Islet precursor cell (in vitro differentiated cells): ENCODE results near the gene RAB26.
A peak's percentile ranks its signal among the peaks of the same experiment; 100 is the strongest.

Experiments
- DNase-seq: peaks from one replicate; pipeline ENCODE4 v3.0.0-alpha.2; 2018

Gene RAB26

DNA sequence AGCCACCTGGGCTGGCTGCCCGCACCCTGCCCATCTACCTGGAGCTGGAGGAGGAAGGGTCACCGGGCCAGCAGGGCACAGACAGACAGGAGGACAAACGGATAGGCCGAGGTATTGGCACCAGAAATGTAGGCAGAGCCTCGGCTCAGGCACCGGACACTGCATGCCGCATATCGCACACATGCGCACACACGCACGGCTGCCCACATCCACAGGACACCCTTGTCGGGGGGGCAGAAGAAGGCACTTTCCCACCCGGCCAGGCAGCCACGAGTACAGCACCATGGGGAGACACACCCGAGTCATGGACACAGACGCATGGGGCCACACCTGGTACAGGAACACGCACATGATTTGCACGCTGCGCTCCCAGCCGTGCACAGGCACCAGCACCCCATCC, 33.5 kb downstream of the RAB26 start:
- DNase-seq: no peak

DNA sequence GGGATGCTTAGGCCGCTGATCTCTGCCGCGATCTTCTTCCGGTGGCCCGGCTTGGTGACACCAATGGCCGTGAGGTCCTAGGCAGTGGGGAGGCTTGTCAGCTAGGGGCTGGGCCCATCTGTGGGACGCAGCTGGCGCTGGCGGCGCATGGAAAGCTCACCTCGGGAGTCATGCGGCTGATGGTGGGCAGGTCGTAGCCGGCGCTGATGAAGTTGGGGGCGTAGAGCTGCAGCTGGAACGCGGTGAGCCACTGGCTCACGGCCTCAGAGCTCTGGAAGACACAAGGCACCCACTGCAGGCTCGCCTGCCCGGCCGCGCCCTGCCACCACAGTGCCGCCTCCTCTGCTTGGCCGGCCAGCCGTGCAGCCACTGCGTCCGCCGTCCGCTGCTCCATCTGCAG, 35.2 kb downstream of the RAB26 start:
- DNase-seq: no peak

- no peak for DNase-seq
These were observed 35.9 kb downstream of the RAB26 start for GRCh38 chr16:2184346-2184745.

GRCh38 chr16:2184962-2185361, 36.5 kb downstream of the RAB26 start:
- no peak for DNase-seq

DNA sequence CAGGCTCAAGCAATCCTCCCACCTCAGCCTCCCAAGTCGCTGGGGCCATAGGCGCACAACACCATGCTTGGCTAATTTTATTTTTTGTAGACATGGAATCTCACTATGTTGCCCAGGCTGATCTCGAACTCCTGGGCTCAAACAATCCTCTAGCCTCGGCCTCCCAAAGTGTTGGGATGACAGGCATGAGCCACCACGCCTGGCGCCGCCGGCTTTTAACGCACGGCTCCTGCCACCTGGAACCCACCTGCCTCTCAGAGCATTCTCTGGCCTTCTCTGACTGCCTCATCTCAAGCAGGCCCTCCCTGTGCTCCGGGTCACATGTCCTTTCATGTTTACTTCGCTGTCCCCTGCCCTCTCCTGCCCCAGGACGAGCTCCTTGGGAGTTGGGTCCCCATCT, 37.6 kb downstream of the RAB26 start:
- no peak for DNase-seq

- DNase-seq: no peak
These were observed 38.1 kb downstream of the RAB26 start for GRCh38 chr16:2186505-2186904.

DNA sequence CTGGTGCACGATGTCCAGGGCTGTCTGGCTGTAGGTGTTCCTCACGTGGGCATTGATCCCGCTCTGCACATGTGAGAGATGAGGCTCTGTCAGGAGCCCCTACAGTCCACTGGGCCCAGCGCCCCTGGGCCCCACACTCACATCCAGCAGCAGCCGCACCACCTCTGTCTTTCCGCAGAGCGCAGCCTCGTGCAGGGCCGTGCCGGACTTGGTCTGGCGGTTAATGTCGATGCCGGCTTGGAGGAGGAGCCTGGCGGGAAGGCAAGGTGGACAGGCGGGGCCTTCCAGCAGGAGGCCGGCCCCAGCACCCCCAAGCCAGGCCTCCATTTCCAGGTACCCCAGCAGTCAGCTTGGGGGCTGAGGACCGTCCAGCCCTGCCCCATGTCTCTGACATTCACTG, 38.8 kb downstream of the RAB26 start:
- DNase-seq: no peak

- DNase-seq: no peak
These were observed 40.0 kb downstream of the RAB26 start for GRCh38 chr16:2188395-2188794.

GRCh38 chr16:2189252-2189893, 40.9 kb downstream of the RAB26 start:
- DNase-seq: no peak

- no peak for DNase-seq
These were observed 41.7 kb downstream of the RAB26 start for GRCh38 chr16:2190002-2190658.

DNA sequence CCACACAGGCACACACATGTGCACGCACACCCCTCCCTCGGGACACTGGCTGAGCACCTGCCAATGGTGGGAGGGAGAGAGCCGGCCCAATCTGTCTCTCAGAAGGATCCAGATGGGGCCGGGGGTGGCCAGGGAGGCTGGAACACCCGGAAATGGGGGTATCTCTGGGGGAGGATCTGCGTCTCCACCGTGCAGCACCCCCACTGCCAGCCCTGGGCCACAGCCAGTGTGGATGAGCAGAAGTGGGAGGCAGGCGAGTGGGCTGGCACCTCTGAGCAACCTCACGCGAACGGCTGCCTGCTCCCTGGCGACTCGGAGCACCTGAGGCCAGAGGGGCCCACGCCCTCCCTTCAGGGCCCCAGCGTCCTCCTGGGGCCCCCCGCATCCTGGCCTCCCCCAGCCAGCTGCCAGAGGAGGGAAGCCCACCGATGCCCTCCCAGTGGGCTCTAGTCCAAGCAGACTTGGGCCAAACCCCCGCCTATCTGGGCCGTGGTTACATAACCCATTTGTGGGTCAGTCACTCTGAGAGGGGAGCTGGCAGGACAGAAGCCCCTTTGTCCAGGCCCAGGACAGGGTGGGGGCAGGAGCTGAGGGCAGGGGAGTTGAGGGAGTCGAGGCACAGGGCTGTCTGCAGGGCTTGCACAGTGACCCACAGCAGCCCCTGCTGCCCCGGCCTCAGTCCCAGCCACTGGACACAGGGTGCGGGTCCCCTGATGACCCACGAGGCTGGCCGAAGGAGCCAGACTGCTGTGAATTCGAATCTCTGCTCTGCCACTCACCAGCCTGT, 42.4 kb downstream of the RAB26 start:
- no peak for DNase-seq

DNA sequence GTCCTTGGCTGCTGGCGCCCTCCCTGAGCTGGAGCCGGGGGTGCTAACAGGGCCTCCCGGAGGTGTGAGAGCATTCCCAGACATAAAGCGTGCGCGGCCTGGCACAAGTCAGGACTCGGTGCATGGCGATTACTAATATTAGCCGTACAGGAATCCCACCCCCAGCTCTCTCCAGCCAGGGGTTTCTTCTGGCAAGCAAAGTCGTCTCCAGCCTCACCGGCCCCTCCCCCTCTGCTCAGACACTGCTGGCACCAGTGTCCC, 43.0 kb downstream of the RAB26 start:
- no peak for DNase-seq

- no peak for DNase-seq
These were observed 45.9 kb downstream of the RAB26 start for GRCh38 chr16:2194166-2194834.

DNA sequence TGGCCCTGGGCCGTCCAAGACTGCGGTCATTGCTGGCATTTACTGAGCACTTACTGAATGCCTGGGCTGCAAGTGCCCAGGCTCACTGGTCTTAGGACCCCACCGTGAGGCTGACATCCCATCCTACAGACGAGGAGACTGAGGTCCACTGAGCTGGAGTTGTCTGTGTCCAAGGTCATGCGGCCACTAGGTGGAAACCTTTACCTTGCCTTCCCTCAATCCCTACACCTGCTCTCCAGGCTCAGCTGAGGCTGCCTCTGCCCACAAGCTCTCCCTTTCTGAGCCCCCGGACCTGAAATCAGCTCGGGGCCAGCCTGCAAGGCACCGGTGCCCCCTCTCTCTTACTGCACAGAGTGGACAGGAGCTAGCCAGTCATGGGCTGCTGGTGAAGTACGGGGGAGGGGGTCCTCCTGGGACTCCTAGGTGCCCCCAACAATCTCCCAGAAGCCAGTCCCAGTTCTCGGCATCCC, 46.5 kb downstream of the RAB26 start:
- peak; percentile 87 for DNase-seq

- DNase-seq: no peak
These were observed 47.1 kb downstream of the RAB26 start for GRCh38 chr16:2195322-2196161.

- DNase-seq: no peak
These were observed 47.9 kb downstream of the RAB26 start, which contains the start of gene CASKIN1 for GRCh38 chr16:2196162-2196980. CASKIN1 (minus strand) TSS chr16:2196605; CDS start chr16:2196432, 173 bp downstream.

- DNase-seq: no peak
These were observed 48.6 kb downstream of the RAB26 start for GRCh38 chr16:2196981-2197511.

GRCh38 chr16:2197765-2198164, 49.3 kb downstream of the RAB26 start:
- DNase-seq: no peak

- DNase-seq: no peak
These were observed 49.9 kb downstream of the RAB26 start for GRCh38 chr16:2198283-2198682.

DNA sequence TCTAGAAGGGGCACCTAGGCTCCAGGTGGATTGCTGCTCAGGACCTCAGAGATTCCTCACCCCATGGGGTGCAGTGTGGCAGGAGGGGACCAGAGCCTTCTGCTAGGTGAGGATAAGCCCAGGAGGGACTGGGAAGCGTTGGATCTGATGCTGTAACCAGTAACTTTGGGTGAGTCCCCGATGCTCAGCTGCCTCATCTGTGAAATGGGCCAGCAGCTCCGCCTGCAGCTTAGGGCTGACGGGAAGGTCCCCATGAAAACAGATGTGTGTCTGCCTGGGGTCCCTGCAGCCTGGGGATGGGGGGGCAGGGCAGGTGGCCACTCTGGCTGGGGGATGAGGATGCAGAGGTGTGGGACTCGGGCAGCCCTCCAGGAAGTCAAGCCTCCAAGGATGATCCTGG, 50.7 kb downstream of the RAB26 start:
- DNase-seq: no peak

DNA sequence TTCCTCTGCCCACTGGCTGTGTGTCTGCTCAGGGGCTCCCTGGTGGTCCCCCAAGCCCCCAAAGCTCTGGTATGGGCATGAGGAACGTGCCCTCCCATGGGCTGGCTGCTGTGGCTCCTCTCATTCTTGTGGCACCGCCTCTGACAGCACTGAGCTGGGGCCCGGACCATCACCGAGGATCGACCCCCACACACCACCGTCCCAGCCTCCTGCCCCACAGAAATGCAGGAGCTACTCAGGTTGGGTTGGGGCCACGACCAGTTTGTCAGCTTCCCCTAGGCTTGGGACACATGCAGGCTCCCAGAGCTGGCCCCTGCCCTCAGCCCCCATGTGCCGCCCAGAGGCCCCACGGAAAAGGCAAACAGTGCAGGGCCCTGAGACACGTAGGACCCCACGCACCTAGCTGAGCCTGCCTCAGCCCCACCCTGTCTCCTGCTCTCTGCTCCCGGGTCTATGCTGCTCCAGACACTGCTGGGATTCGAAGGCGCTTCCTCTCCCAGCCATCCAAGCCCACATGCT, 51.3 kb downstream of the RAB26 start:
- no peak for DNase-seq
